ENCODE results near the gene FCMR. TPM values are rescaled to one million over a fixed set of nuclear protein-coding genes. Genes with fewer than 3 reads are reported as not detected.

FCMR gene
- total and polyA plus RNA-seq, 2 experiments from 2014 or later, result 1.2 to 2.3 TPM

- DNase-seq, result no peak
- Histone ChIP-seq H3K4me3 (no peak overlapping the region), H3K36me3 (ENCODE audit: low read depth) (no peaks in the 10 kb centered on the region), H3K79me2 (ENCODE audit: insufficient read depth) (no peaks in the 10 kb centered on the region), H4K20me1 (ENCODE audit: insufficient read depth) (no peaks in the 10 kb centered on the region), H2AFZ (no peak overlapping the region), H3K9ac (no peak overlapping the region), H3K4me1 (ENCODE audit: insufficient read depth) (no peaks in the 10 kb centered on the region), H3K27me3 (replicated peaks; ENCODE audit: insufficient read depth) (no peaks in the 10 kb centered on the region), H3K4me2 (ENCODE audit: unreplicated experiment) (no peak overlapping the region), H3K27ac (no peak overlapping the region), H3F3A (ENCODE audit: insufficient read depth) (no peaks in the 10 kb centered on the region), H3K9me2 (ENCODE audit: insufficient read depth) (no peaks in the 10 kb centered on the region), H3K9me3 (ENCODE audit: low read depth) (no peaks in the 10 kb centered on the region)
- TF ChIP-seq EZH2 (IDR thresholded peaks at IDR 0.05; ENCODE audit: insufficient read depth, poor library complexity, severe bottlenecking) (no peak), EZH2phosphoT487 (IDR thresholded peaks at IDR 0.05; ENCODE audit: insufficient read depth, low read depth) (no peak)
- 57 to 69% methylated on average over 1 of the region's 1 CpG for WGBS, 2 experiments (ENCODE audit: low coverage in 1 of 2, low lambda C conversion rate in 2 of 2, missing lambda C conversion rate in 2 of 2)
- in situ Hi-C loops (cut with MboI), result no loop called here
Observed at GRCh38 chr1:206922524-206922923, 783 bp upstream of the FCMR start.

GRCh38 chr1:206918076-206918475 lies 3.7 kb downstream of the FCMR start:
- no peaks in the 10 kb centered on the region for H3K79me2 ChIP-seq (ENCODE audit: insufficient read depth)
- H3K27me3 ChIP-seq (replicated peaks; ENCODE audit: insufficient read depth), result peaks cover 7% of the 10 kb centered on the region; the same call in 1 of the 2 replicates
- H3K4me1 ChIP-seq (ENCODE audit: insufficient read depth), result no peaks in the 10 kb centered on the region
- no peak for TF ChIP-seq EZH2 (IDR thresholded peaks at IDR 0.05; ENCODE audit: insufficient read depth, poor library complexity, severe bottlenecking)
- no peak for TF ChIP-seq EZH2phosphoT487 (IDR thresholded peaks at IDR 0.05; ENCODE audit: insufficient read depth, low read depth)
- H3K27ac ChIP-seq, result no peak overlapping the region
- H3K9me2 ChIP-seq (ENCODE audit: insufficient read depth), result no peaks in the 10 kb centered on the region
- no peaks in the 10 kb centered on the region for H3K9me3 ChIP-seq (ENCODE audit: low read depth)
- H3K4me3 ChIP-seq, result no peak overlapping the region
- in situ Hi-C loops (cut with MboI), result no loop called here
- no peak for DNase-seq
- H3F3A ChIP-seq (ENCODE audit: insufficient read depth), result no peaks in the 10 kb centered on the region
- no peak overlapping the region for H2AFZ ChIP-seq
- no peaks in the 10 kb centered on the region for H3K36me3 ChIP-seq (ENCODE audit: low read depth)
- no peak overlapping the region for H3K9ac ChIP-seq
- no peaks in the 10 kb centered on the region for H4K20me1 ChIP-seq (ENCODE audit: insufficient read depth)
- H3K4me2 ChIP-seq (ENCODE audit: unreplicated experiment), result no peak overlapping the region
- 61 to 77% methylated on average over 3 of the region's 3 CpGs for WGBS, 2 experiments (ENCODE audit: low coverage in 1 of 2, low lambda C conversion rate in 2 of 2, missing lambda C conversion rate in 2 of 2)

GRCh38 chr1:206916000-206916709 lies 5.6 kb downstream of the FCMR start:
- no peaks in the 10 kb centered on the region for H3K9me2 ChIP-seq (ENCODE audit: insufficient read depth)
- WGBS, 2 experiments (ENCODE audit: low coverage in 1 of 2, low lambda C conversion rate in 2 of 2, missing lambda C conversion rate in 2 of 2), result 50 to 55% methylated on average over 7 to 8 of the region's 8 CpGs
- H3K36me3 ChIP-seq (ENCODE audit: low read depth), result no peaks in the 10 kb centered on the region
- no peak overlapping the region for H3K9ac ChIP-seq
- H3F3A ChIP-seq (ENCODE audit: insufficient read depth), result no peaks in the 10 kb centered on the region
- H4K20me1 ChIP-seq (ENCODE audit: insufficient read depth), result no peaks in the 10 kb centered on the region
- in situ Hi-C loops (cut with MboI), result no loop called here
- no peak overlapping the region for H3K27ac ChIP-seq
- no peaks in the 10 kb centered on the region for H3K79me2 ChIP-seq (ENCODE audit: insufficient read depth)
- no peaks in the 10 kb centered on the region; the same call in 1 of the 2 replicates for H3K4me1 ChIP-seq (ENCODE audit: insufficient read depth)
- no peaks in the 10 kb centered on the region for H3K9me3 ChIP-seq (ENCODE audit: low read depth)
- no peak overlapping the region for H3K4me2 ChIP-seq (ENCODE audit: unreplicated experiment)
- peaks cover 7% of the 10 kb centered on the region; the same call in 1 of the 2 replicates for H3K27me3 ChIP-seq (replicated peaks; ENCODE audit: insufficient read depth)
- DNase-seq, result no peak
- no peak overlapping the region for H3K4me3 ChIP-seq
- TF ChIP-seq EZH2 (IDR thresholded peaks at IDR 0.05; ENCODE audit: insufficient read depth, poor library complexity, severe bottlenecking) (no peak), EZH2phosphoT487 (IDR thresholded peaks at IDR 0.05; ENCODE audit: insufficient read depth, low read depth) (no peak)
- H2AFZ ChIP-seq, result no peak overlapping the region

- Histone ChIP-seq H3K4me1 (ENCODE audit: insufficient read depth) (no peaks in the 10 kb centered on the region; the same call in 1 of the 2 replicates), H2AFZ (no peak overlapping the region), H3F3A (ENCODE audit: insufficient read depth) (peaks cover 8% of the 10 kb centered on the region; the same call in 1 of the 2 replicates), H3K9ac (no peak overlapping the region), H4K20me1 (ENCODE audit: insufficient read depth) (no peaks in the 10 kb centered on the region), H3K4me3 (no peak overlapping the region), H3K9me2 (ENCODE audit: insufficient read depth) (no peaks in the 10 kb centered on the region), H3K4me2 (ENCODE audit: unreplicated experiment) (no peak overlapping the region), H3K9me3 (ENCODE audit: low read depth) (no peaks in the 10 kb centered on the region), H3K36me3 (ENCODE audit: low read depth) (no peaks in the 10 kb centered on the region), H3K27me3 (replicated peaks; ENCODE audit: insufficient read depth) (peaks cover 7% of the 10 kb centered on the region; the same call in 1 of the 2 replicates), H3K27ac (no peak overlapping the region), H3K79me2 (ENCODE audit: insufficient read depth) (no peaks in the 10 kb centered on the region)
- TF ChIP-seq EZH2phosphoT487 (IDR thresholded peaks at IDR 0.05; ENCODE audit: insufficient read depth, low read depth), result no peak
- TF ChIP-seq EZH2 (IDR thresholded peaks at IDR 0.05; ENCODE audit: insufficient read depth, poor library complexity, severe bottlenecking), result no peak
- in situ Hi-C loops (cut with MboI), result no loop called here
- whole genome bisulfite sequencing, 2 experiments (ENCODE audit: low coverage in 1 of 2, low lambda C conversion rate in 2 of 2, missing lambda C conversion rate in 2 of 2), result 76 to 83% methylated on average over 15 of the region's 15 CpGs
- no peak for DNase-seq
Observed at GRCh38 chr1:206915030-206915735, 6.6 kb downstream of the FCMR start.
